HG03159 (cell line): ENCODE results near the gene BSND.

Experiments
- ATAC-seq: cut with Tn5 transposase; IDR thresholded peaks from one replicate; pipeline ENCODE4 v1.9.1; 2021; ENCODE audit warnings: mild to moderate bottlenecking, moderate library complexity; ENCODE audit not compliant: unreplicated experiment

BSND gene

GRCh38 chr1:55060133-55060999, 61.6 kb downstream of the BSND start:
- no peak for ATAC-seq

GRCh38 chr1:55061000-55061705, 62.4 kb downstream of the BSND start:
- no peak for ATAC-seq
